Occipital lobe (tissue), 2 donors: ENCODE results near the gene CHMP4A. TPM values are rescaled to one million over a fixed set of nuclear protein-coding genes. Genes with fewer than 3 reads are reported as not detected.

Experiments used
- DNase-seq: peaks from one replicate; lab custom pipeline; 2025; lab: John Stamatoyannopoulos, UW
- total RNA-seq: library from RNA; depleted of rRNA; stranded (reverse); fragments of >200 nt; gene quantifications from one replicate; pipeline ENCODE4 v1.2.3, GENCODE V29; 2014

CHMP4A gene
- total RNA-seq, 1 donor from 2014 or later, result 41.5 TPM

DNA sequence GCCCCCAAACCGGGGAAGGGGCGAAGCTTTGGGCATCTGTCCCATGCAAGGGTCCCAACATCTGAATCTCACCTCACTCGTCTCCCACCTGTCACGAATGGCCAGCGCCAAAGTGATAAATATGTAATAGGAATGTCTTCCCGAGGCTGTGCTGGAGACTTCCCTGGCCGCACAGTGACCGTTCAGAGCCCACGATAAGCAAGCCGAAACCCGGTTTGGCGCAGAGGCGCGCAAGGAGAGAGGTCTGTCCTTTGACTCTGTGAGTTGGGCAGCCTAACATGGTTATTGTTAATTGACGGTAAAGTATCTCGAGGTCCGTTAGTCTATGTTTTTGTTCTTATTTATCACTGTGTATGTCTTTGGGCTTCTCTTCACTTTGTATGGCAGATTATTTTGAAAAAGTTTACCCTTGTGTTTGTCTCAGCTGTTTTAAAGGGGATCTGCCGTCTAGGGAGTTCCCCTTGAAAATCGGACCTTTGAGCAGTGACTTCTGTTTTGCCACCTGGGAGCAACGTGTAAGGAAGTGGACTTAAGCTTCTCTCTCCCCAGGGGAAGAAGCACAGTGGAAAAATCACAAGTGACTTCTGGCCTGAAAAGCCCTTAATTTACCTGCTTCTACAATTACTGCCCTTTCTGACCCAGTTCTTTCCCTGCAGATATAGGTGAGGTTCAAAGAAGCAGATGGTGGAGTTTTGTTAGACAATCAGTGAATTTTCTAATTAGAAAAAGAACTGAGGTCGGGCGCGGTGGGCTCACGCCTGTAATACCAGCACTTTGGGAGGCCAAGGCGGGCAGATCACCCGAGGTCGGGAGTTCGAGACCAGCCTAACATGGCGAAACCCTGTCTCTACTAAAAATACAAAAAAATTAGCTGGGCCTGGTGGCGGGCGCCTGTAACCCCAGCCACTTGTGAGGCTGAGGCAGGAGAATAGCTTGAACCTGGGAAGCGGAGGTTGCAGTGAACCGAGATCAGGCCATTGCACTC is 16.9 kb downstream of the CHMP4A start:
- no peak for DNase-seq

DNA sequence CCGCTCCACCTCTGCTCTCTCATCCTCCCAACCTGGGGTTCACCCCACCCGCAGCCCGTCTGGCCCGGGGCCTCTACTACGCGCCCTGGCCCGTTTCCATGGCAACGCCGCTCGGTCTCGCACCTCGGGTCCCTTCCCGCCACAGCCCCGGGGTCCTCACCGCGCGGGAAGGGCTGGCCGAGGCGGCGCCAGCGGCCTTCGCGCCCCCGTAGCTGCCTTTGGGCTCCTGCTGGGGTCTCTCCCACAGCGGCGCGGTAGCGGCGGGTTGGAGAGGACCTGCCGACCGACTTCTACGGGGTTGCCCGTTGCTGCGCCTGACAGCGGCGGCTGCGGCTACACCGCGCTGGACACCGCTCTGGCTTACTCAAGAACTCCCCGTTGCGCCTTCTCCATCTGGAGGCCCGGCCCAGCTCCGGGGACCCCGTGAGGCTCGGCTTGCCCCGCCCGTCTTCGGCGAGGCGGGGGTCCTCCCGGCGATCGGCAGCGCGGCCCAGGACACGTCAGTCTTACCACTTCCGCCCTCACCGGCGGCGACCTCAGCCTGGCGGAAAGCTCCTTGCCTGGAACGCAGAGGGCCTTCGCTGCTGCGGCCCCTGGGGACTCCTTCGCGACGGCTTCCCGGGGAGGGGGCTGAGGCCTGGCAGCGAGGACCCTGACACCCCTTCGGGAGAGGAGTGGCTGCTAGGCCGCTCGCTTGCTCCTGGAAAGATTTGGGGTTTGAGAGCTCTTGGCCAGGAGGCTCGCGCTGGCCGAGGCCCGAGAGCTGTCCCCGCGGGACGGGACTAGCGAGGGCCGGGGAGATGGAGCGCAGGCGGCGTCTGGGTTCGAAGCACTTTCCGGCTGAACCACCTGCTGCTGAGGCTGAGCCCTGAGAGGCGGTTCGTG is 17.9 kb downstream of the CHMP4A start, which contains the start of gene TM9SF1:
Gene TM9SF1 (minus strand): TSS at position 256 of the 885 bp plus-strand sequence. CDS start 422 bp downstream, outside the sequence.
- peak; percentile 76 for DNase-seq

DNA sequence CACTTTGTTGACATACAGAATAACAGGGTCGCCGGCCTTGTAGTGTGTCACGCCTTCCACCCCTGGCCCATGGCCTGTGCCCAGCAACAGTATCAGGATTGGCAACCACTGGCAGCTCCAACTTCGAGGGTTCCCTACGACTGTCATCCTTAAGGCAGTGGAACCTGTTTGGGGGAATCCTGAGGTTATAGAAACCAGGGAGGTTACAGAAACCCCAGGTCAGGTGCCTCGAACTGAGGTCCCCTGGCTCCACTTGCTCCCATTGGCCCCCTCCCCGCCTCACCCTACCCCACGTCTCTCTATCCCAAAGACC is 18.5 kb downstream of the CHMP4A start:
- DNase-seq, result no peak

DNA sequence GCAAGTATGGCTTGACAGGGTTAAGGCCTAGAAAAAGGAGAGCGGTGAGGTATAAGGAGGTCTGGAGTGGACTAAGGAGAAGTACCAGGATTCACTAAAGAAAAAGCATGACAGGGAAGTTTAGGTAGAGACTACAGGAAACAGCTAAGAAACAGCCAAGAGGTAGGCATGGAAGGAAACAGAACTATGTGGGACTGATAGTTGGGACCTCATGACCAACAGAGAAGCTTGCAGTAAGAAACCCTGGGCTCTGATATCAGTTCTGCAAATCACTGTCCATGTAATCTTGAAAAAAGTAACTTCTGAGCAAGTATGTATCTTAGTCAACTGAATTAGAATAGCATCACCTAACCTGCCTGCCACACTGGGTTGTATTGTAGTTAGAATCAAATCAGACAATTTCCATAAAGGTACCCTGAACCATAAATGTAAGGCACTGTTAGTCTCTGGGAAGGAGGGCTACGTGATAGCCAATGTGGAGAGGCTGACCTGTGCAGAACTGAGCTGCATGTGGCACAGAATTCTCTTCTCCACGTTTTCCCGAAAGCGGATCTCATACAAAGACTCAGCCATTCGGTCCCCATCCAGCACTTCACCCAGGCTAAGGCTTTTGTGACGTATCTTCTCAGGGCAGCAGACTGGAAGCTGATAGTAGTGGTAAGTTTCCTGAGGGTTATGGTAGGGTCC is 19.0 kb downstream of the CHMP4A start:
- no peak for DNase-seq

DNA sequence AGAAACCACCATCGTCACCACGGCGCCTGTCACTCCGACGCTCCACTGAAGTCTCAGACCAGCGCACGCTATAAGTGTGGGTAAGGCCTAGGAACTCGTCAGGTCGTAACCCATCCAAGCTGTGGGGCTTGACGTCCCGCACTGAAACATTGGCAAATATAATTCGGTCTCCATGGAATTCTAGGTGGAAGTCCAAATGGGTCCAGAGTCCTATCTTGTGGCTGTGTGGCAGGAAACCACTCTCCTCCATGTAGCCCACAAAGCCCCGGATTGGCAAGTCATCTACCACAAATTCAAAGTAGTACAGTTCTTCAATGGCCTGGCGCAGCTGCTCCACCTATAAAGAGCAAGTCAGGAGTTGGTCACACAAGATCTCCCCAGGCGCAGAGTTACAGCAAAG is 20.4 kb downstream of the CHMP4A start:
- no peak for DNase-seq

DNA sequence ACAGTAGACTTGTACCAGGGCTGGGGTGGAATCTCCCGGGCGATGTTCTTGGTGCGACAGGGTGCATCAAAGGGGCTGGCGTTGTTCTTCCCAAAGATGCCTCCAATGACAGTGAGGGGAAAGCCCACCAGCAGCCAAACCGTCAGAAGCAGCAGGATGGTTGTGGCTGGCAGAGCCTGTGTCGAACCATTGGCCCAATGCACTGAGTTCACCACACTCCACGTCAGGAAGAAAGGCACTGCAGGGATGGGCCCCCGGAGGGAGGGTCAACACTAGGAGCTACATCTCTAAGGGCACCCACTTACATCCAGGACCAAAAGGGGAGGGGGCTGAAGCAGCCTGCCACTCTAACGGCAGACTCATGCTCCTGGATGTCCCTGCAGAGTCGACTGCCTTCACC is 22.9 kb downstream of the CHMP4A start:
- no peak for DNase-seq

DNA sequence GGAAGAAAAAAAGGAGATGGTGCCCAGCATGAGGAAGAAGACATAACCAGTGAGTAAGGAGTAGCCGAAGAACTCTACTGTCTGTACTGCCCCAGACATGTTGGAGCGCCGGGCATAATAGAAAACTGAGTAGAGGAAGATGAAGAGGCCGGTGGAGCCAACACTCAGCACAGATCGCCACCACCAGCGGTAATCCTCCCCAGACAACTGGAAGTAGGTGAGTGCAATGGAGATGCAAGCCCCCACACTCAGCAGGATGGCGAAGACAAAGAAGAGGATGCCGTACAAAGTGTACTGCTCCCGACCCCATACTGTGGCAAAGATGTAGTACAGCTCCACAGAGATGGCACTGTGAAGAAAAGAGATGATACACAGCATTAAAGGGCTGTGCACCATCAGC is 23.8 kb downstream of the CHMP4A start:
- no peak for DNase-seq

DNA sequence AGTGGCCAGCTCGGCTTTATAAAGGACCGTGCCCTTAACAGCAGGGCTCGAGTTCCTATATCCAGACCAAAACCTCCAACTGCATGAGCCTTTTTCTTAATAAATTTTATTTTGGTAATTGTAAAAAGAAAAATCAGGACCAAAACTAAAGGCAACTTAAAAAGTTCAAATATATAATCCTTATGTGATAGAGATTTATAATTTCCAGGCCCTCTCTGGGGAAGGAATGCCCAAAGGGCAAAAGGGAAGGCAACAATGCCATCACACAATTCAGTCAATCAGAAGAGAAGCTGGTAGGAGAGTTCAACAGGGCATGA is 24.3 kb downstream of the CHMP4A start:
- DNase-seq, result no peak

DNA sequence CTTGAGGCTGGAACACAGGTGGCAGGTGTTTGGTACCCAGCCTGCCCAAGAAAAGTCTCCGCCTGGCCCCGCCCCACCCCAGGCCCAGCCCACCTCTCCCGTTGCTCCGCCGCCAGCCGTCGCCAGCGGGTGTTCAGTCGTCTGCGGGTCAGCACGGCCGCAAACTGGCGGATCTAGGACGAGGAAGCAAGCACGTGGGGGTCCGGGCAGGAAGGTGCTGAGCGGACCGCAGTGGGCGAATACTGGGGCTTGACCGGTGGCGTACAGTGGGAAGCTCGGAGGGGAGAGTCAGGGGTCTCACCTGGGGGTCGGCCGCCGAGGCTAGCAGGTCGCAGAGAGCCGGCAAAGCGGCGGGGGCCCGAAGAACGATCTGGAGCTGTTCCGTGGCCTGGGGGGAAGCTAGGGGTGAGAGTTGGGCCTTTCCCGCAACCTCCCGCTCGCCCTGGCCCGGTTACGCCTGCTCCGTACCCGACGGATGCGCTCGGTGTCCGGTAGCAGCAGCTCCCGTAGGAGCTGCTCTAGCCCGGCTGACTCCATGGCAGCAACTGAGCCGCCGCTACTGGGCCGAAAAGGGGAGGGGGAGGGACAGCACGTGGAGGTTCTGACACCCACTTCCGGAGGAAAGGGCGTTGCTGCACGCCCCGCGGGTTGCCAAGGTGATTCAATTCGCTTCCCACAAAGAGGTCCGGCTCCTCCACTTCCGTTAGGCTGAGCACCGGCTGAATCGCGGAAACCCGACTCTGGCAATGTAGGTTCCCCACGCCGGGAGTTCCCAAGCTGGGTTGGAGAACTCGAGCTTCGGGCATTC is 24.8 kb downstream of the CHMP4A start, which contains the start of gene IPO4:
Gene IPO4 (minus strand): TSS at position 566 of the 808 bp plus-strand sequence. CDS start 29 bp downstream, at position 537.
- peak; percentile 95 for DNase-seq

DNA sequence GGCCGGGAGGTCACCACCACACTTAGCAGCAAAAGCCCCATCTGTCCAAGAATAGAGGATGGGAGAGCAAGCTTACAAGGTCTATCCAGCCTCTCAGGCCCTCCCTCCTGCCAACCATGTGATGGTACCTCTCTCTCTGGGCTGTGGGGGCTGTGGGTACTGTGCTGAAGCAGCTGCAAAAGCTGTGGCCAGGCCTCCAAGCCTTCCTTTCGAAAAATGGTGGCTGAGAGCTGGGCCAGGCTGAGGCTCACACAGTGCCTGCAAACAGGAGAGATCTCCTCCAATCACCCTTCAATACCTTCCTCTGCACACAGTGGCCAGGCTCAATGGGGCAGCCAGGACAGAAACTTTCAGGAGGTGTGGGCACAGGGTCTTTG is 25.8 kb downstream of the CHMP4A start:
- DNase-seq, result no peak

DNA sequence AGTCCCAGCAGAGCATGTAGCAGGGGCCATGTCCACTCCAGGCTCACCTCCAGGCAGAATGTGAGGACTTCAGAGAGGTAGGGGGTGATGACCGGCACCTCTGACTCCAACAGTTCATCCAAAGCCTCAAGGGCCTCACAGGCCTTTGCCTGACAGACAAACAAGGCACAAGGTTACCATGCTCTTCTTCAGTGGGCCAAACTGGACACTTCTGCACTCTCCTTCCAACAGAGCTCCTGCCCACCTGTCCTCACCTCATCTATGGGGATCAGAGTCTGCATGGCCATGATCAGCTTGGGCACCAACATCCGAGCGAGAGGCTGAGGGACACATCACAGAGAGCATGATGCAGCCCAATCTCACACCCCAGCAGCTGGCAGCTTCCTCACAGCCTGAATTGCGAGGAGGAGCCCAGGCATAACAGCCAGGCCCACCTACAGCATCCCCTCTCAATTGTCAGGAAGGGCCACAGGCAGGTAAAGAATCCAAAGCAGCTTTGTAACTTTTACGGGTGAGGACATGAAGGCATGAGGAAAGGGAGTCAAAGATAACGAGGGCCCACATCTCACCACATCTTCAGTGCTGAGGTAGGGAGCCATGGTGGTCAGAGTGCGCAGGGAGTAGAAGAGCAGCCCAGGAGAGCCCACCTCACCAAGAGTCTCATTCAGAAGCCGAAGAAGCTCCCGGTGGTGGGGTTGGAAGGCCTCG is 26.3 kb downstream of the CHMP4A start:
- no peak for DNase-seq

DNA sequence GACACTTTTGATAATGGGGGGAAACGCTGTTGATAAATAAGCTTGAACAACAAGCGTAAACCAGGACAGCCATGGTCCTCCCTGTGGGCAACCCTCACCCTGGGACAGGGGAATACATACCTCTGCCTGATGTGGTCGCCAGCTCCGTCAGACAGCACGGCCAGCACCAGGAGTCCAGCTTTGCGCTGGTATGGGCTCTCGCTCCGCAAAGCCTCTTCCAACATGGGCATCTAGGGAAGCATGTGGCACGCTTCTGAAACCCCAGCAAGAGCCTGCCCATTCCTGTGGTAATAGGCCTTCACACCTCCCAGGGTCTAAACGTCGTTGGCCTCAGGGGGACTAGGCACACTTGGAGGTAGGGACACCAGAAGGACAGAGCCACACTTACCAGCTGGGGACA is 27.5 kb downstream of the CHMP4A start:
- DNase-seq, result no peak

DNA sequence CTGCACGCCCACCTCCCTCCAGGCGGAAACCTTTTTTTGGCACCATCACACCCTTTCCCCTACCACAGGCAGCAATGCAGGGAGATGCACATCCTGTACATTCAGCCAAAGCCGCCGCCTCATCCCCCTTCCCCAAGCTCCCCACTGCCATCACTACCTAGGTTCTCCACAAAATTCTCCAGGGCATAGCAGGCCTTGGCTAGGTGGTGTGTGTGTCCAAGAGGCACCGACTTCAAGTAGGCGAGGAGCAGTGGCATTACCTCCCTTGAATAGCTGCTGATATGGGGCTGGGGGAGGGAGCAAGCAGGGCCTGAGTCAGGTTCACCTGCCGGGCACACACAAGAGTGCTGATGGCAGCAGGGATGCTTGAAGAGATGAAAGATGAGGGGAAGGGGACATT is 28.3 kb downstream of the CHMP4A start:
- no peak for DNase-seq

DNA sequence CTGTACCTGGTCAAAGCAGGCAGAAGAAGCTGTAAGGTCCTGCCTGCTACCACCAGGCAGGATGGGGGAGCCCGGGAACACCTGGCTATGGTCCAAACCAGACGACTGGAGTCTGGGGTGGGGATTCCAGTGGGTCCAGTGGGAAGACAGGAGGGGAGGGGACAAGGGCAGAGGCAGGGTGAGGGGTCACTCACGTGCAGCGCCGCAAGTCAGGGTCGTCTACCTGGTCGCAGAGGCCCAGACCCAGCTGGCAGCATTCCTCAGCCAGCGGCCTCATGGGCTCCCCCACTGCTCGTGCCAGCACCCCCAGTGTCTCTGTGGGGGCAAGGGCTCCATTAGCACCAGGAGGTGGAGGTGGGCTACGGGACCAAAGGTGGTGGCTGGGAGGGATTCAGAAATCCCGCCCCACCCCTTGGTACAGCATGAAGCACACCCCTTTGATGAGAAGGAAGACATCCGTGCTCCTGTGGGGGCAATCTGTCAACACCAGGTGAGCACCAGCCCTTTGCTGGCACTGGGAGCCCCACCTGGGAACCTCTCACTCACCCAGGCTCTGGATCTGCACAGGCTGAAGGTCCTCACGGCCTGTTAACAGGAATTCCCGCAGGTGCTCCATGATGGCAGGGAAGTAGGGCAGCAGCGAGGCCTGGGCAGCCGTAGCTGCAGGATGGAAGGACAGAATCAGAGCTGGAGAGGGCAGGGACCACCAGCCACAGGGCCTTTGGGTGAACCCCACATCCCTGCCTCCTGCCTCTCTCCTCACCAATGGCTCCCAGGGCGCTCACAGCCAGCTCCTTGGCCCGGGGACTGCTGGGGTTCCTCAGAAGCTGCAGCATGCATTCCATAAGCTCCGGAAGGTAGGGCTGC is 29.0 kb downstream of the CHMP4A start:
- DNase-seq, result no peak

DNA sequence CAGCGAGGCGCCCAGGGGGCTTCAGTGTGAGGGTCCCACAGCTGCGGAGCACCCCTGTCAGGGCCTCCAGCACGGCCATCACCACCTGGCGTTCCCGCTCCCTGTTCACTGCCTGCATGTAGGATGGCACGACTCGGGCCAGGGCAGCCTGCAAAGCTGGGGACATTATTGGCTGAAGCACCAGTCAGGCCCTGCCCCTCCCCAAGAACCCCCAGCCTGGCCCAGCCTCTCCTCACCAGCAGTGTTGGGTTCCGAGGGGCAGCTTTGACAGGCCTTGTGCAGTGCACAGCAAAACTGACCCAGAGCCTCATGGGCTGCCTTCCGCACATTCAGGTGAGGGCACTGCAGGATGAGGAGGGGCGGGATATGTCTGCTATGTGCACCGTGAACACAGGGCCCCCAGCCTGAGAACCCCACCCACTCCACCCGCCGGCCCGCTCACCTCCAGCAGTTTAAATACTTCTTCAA is 30.2 kb downstream of the CHMP4A start:
- DNase-seq, result no peak

DNA sequence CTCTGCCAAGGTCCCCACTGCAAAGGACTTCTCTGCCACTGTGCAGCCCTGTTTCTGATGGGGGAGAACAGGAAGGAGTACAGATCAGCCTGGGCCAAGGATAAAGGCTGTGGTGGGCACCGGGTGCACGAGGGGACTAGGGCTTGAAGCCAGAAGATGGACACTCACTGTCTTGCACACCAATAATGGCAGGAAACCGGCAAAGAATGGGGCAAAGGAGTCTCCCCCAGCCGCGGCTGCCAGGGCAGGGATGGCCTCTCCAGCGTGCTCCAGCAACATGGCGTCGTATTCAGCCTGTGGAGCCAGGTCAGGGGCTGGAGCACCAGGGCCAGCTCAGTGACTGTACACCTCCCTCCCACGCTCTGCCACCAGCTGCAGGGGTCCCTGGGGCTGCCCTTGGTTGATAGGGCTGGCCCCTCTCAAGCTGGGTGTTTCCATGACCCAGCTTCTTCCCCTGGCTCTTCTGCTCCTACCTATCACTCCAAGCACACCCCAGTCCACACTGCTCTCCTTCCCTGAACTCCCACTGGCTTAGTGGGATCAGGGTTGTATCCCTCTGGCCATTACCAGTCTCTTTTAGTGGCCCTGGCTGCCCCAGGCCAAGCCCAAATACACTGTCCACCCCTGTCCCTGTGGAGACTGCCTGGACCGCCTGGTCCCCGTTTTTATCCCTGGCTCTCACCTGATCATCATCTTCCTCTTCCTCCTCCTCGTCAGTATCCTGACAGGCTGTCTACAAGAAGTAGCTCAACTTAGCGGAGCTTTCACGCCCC is 31.0 kb downstream of the CHMP4A start:
- DNase-seq, result no peak

DNA sequence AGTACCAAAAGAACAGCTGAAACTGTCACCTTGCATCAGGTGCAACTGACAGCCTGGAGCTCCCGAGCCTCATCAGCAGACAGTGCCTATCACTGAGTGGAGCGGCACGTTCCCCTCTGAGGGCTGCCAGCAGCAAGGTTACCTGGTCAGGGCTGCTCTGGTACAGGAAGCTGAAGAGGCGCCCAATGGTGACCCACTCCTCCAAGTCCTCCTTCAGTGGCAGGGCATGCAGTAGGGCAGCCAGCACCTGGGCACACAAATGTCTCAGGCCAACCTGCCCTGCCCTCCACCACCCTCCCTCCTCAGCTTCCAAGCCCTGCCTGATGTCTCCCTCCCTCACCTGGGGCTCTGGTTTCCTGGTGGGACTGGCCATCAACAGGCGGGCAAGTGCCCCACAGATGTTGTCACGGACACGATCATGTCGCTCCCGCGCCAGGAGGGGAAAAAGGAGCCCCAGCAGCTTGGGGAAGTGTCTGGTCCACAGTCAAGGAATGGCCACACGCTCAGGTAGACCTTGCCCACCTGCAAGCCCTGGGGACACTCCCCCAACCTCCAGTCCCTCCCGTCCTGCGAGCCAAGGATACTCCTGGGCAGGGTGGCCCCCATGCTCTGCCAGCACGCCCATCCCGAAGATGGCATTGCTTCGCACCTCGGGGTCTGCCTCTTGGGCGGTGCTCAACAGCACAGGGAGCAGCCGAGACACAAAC is 31.8 kb downstream of the CHMP4A start:
- no peak for DNase-seq
